Neural crest cell (in vitro differentiated cells): Measurements from ENCODE around the gene SNRNP200. TPM values are rescaled to one million over a fixed set of nuclear protein-coding genes. Genes with fewer than 3 reads are reported as not detected.
A peak's percentile ranks its signal among the peaks of the same experiment; 100 is the strongest.

Experiments used
- DNase-seq: peaks from one replicate; pipeline ENCODE4 v3.0.0; 2021; ENCODE audit warnings: low read depth, mixed read lengths, low spot score
- H3K27ac Mint-ChIP-seq: one replicate; pipeline ENCODE4 v1.8.0; 2021; ENCODE audit warnings: mild to moderate bottlenecking, mixed read lengths; ENCODE audit not compliant: unreplicated experiment
- H3K27me3 Mint-ChIP-seq: 2 replicates; pipeline ENCODE4 v1.8.0; 2021; ENCODE audit warnings: low read depth, mild to moderate bottlenecking, mixed read lengths
- H3K36me3 Mint-ChIP-seq: 2 replicates; pipeline ENCODE4 v1.8.0; 2021; ENCODE audit warnings: low read depth, mild to moderate bottlenecking, mixed read lengths
- H3K4me1 Mint-ChIP-seq: 2 replicates; pipeline ENCODE4 v1.8.0; 2021; ENCODE audit warnings: mixed read lengths
- H3K4me3 Mint-ChIP-seq: one replicate; pipeline ENCODE4 v1.8.0; 2021; ENCODE audit warnings: mild to moderate bottlenecking, mixed read lengths
- H3K9me3 Mint-ChIP-seq: 2 replicates; pipeline ENCODE4 v1.8.0; 2021; ENCODE audit warnings: mixed read lengths
- total RNA-seq: library from RNA; stranded (reverse); gene quantifications from 2 replicates; pipeline ENCODE4 v1.2.1, GENCODE V29; 2021
- TF ChIP-seq, protein P1 (sequence below): fragments of 200-600 bp; sonication (generic); conservative IDR thresholded peaks from 2 replicates; pipeline ENCODE4 v1.5.0; 2021; ENCODE audit warnings: antibody characterized with exemption, mild to moderate bottlenecking

The SNRNP200 gene
- total RNA-seq, 1 donor from 2014 or later, result 250 TPM

DNA sequence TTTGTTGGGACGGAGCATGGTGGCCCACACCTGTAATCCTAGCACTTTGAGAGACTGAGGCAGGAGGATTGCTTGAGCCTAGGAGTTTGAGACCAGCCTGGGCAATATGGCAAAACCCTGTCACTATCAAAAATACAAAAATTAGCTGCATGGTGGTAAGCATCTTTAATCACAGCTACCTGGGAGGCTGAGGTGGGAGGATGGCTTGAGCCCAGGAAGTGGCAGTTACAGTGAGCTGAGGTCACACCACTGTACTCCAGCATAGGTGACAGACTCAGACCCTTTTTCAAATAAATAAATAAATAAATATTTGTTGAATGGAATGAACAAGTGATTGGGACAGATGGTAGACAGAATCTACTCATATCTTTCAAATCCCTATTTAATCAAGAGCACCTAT, 14.1 kb upstream of the SNRNP200 start:
- Mint-ChIP-seq H3K36me3 (peaks cover 6% of the 10 kb centered on the region), H3K4me3 (peak overlapping the region; percentile 3), H3K9me3 (no peaks in the 10 kb centered on the region), H3K27ac (no peak overlapping the region), H3K4me1 (peaks cover 46% of the 10 kb centered on the region), H3K27me3 (peaks cover 38% of the 10 kb centered on the region)
- DNase-seq, result no peak
- TF ChIP-seq, protein P1, sequence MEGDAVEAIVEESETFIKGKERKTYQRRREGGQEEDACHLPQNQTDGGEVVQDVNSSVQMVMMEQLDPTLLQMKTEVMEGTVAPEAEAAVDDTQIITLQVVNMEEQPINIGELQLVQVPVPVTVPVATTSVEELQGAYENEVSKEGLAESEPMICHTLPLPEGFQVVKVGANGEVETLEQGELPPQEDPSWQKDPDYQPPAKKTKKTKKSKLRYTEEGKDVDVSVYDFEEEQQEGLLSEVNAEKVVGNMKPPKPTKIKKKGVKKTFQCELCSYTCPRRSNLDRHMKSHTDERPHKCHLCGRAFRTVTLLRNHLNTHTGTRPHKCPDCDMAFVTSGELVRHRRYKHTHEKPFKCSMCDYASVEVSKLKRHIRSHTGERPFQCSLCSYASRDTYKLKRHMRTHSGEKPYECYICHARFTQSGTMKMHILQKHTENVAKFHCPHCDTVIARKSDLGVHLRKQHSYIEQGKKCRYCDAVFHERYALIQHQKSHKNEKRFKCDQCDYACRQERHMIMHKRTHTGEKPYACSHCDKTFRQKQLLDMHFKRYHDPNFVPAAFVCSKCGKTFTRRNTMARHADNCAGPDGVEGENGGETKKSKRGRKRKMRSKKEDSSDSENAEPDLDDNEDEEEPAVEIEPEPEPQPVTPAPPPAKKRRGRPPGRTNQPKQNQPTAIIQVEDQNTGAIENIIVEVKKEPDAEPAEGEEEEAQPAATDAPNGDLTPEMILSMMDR, result no peak

DNA sequence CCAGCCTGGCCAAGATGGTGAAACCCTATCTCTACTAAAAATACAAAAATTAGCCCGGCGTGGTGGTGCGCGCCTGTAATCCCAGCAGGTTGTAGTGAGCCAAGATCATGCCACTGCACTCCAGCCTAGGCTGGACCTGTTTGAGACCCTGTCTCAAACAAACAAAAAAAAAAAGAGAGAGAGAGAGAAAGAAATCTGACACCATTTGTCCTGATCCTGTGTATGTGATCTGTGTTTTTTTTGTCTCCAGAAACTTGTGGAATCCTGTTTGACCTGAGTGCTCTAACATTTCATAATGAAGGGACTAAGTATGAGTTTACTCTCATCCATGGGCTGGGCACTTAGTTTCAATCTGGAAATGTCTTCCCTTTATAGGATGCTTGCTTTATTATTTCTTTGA, 13.4 kb upstream of the SNRNP200 start:
- H3K4me1 Mint-ChIP-seq, result peaks cover 46% of the 10 kb centered on the region
- H3K9me3 Mint-ChIP-seq, result no peaks in the 10 kb centered on the region
- peaks cover 6% of the 10 kb centered on the region for H3K36me3 Mint-ChIP-seq
- H3K27me3 Mint-ChIP-seq, result peaks cover 32% of the 10 kb centered on the region
- TF ChIP-seq, protein P1, result no peak
- no peak overlapping the region for H3K27ac Mint-ChIP-seq
- H3K4me3 Mint-ChIP-seq, result peak overlapping the region; percentile 3
- DNase-seq, result no peak

- no peak overlapping the region for H3K27ac Mint-ChIP-seq
- peaks cover 23% of the 10 kb centered on the region for H3K27me3 Mint-ChIP-seq
- peaks cover 6% of the 10 kb centered on the region for H3K36me3 Mint-ChIP-seq
- H3K4me3 Mint-ChIP-seq, result no peak overlapping the region
- TF ChIP-seq, protein P1, result no peak
- no peak for DNase-seq
- H3K9me3 Mint-ChIP-seq, result no peaks in the 10 kb centered on the region
- peaks cover 46% of the 10 kb centered on the region for H3K4me1 Mint-ChIP-seq
Observed at GRCh38 chr2:96317584-96317997, 12.2 kb upstream of the SNRNP200 start.

- Mint-ChIP-seq H3K4me3 (peak overlapping the region; percentile 27), H3K4me1 (peaks cover 44% of the 10 kb centered on the region), H3K36me3 (peaks cover 6% of the 10 kb centered on the region), H3K27me3 (peaks cover 20% of the 10 kb centered on the region), H3K9me3 (no peaks in the 10 kb centered on the region), H3K27ac (no peak overlapping the region)
- no peak for DNase-seq
- TF ChIP-seq, protein P1, result no peak
Observed at GRCh38 chr2:96316999-96317398, 11.7 kb upstream of the SNRNP200 start.

- H3K27me3 Mint-ChIP-seq, result peaks cover 7% of the 10 kb centered on the region
- H3K4me1 Mint-ChIP-seq, result peaks cover 34% of the 10 kb centered on the region
- TF ChIP-seq, protein P1, result no peak
- H3K36me3 Mint-ChIP-seq, result peaks cover 6% of the 10 kb centered on the region
- DNase-seq, result no peak
- peak overlapping the region; percentile 94 for H3K27ac Mint-ChIP-seq
- H3K9me3 Mint-ChIP-seq, result no peaks in the 10 kb centered on the region
- H3K4me3 Mint-ChIP-seq, result peak overlapping the region; percentile 76
Observed at GRCh38 chr2:96315400-96316071, 10.2 kb upstream of the SNRNP200 start.
